GM13977 (cell line): Measurements from ENCODE around the gene CAMK2D.
"Not testable (repeated sequence)": the region's sequence is repeated elsewhere in the genome, so short reads cannot be mapped to it uniquely, and the experiment has no call there.

ENCODE experiments used
- DNase-seq: peaks from one replicate; pipeline ENCODE4 v3.0.0; 2012; ENCODE audit warnings: low spot score
- CTCF ChIP-seq: IDR thresholded peaks from 2 replicates; pipeline ENCODE4 v1.5.1; 2012; ENCODE audit warnings: mild to moderate bottlenecking, control low read depth; ENCODE audit not compliant: insufficient read depth; ENCODE audit errors: extremely low read depth, missing control alignments
- in situ Hi-C: fragments of 300-500 bp; cut with MboI; formaldehyde crosslinking; loops from one replicate; pipeline ENCODE4 v1.12.0; 2022; ENCODE audit warnings: low sequenced_read_pairs, low pct_unique_long_range_greater_than_20kb, mixed read lengths, inconsistent platforms; ENCODE audit not compliant: unreplicated experiment

CAMK2D gene

GRCh38 chr4:113695328-113696169 is 66.0 kb downstream of the CAMK2D start:
- DNase-seq: no peak
- in situ Hi-C loops: no loop called here
- TF ChIP-seq CTCF: no peak

GRCh38 chr4:113694008-113694407 is 67.5 kb downstream of the CAMK2D start:
- DNase-seq: no peak
- in situ Hi-C loops: no loop called here

GRCh38 chr4:113692809-113693411 is 68.6 kb downstream of the CAMK2D start:
- in situ Hi-C loops: no loop called here
- no peak for TF ChIP-seq CTCF
- no peak for DNase-seq

More at GRCh38 chr4:113694008-113694407, 67.5 kb downstream of the CAMK2D start:
- no peak for TF ChIP-seq CTCF

GRCh38 chr4:113691676-113692075 is 69.9 kb downstream of the CAMK2D start:
- in situ Hi-C loops: no loop called here
- TF ChIP-seq CTCF: no peak
- no peak for DNase-seq

- TF ChIP-seq CTCF: no peak
- DNase-seq: no peak
- in situ Hi-C loops: no loop called here
These were observed 72.1 kb downstream of the CAMK2D start for GRCh38 chr4:113689394-113689793.

GRCh38 chr4:113687067-113687718 is 74.3 kb downstream of the CAMK2D start:
- TF ChIP-seq CTCF: no peak
- in situ Hi-C loops: no loop called here
- no peak for DNase-seq

- in situ Hi-C loops, DNase-seq: not testable (repeated sequence)
These were observed 76.4 kb downstream of the CAMK2D start for GRCh38 chr4:113685157-113685556.
